DND-41 (cell line): ENCODE results near the gene IL15.
"Not testable (repeated sequence)": the region's sequence is repeated elsewhere in the genome, so short reads cannot be mapped to it uniquely, and the experiment has no call there.

Experiments
- ATAC-seq: fragments of 200-7000 bp; cut with Tn5 transposase; 3 replicates; pipeline ENCODE4 v1.9.1; 2021; ENCODE audit warnings: low read depth; ENCODE audit not compliant: insufficient read depth
- DNase-seq: peaks from one replicate; pipeline ENCODE4 v3.0.0-alpha.2; 2020
- H2AFZ ChIP-seq: 2 replicates; pipeline ENCODE4 v1.6.0; 2012; ENCODE audit warnings: low read depth, low read length
- H3K27ac ChIP-seq: 2 replicates; pipeline ENCODE4 v1.5.1; 2012; ENCODE audit warnings: low read length, inconsistent platforms
- H3K27me3 ChIP-seq: fragments of 200-600 bp; sonication (generic); 2 replicates; pipeline ENCODE4 v1.6.0; 2012; ENCODE audit warnings: low read length, mild to moderate bottlenecking, inconsistent platforms; ENCODE audit not compliant: insufficient read depth, poor library complexity
- H3K36me3 ChIP-seq: 2 replicates; pipeline ENCODE4 v1.5.1; 2012; ENCODE audit warnings: low read length, inconsistent platforms; ENCODE audit not compliant: insufficient read depth
- H3K4me1 ChIP-seq: 2 replicates; pipeline ENCODE4 v1.5.1; 2012; ENCODE audit warnings: mild to moderate bottlenecking, low read length; ENCODE audit not compliant: insufficient read depth
- H3K4me2 ChIP-seq: 2 replicates; pipeline ENCODE4 v1.6.0; 2012; ENCODE audit warnings: mild to moderate bottlenecking, moderate library complexity, low read length, inconsistent platforms; ENCODE audit not compliant: insufficient read depth
- H3K4me3 ChIP-seq, 2 experiments: fragments of 200-600 bp in 1 of 2; shearing (Covaris generic) in 1 of 2; 2 replicates each; pipeline ENCODE4 v1.5.1; 2012 to 2016; ENCODE audit warnings: inconsistent platforms in 2 of 2, low read length in 2 of 2, mild to moderate bottlenecking in 2 of 2, low read depth in 1 of 2, moderate library complexity in 1 of 2
- H3K79me2 ChIP-seq: 2 replicates; pipeline ENCODE4 v1.6.0; 2012; ENCODE audit warnings: low read length, inconsistent platforms; ENCODE audit not compliant: insufficient read depth
- H3K9ac ChIP-seq: 2 replicates; pipeline ENCODE4 v1.6.0; 2012; ENCODE audit warnings: low read depth, mild to moderate bottlenecking, inconsistent platforms, low read length, moderate library complexity
- H3K9me3 ChIP-seq: 2 replicates; pipeline ENCODE4 v1.5.1; 2012; ENCODE audit warnings: low read length, moderate library complexity, mild to moderate bottlenecking, inconsistent platforms; ENCODE audit not compliant: insufficient read depth, severe bottlenecking
- H4K20me1 ChIP-seq: 2 replicates; pipeline ENCODE4 v1.6.0; 2012; ENCODE audit warnings: low read length; ENCODE audit not compliant: insufficient read depth
- CTCF ChIP-seq: IDR thresholded peaks from 2 replicates; pipeline ENCODE4 v1.5.1; 2012; ENCODE audit warnings: borderline replicate concordance, low read length, moderate library complexity, mild to moderate bottlenecking; ENCODE audit not compliant: poor library complexity, severe bottlenecking; ENCODE audit errors: extremely low read depth
- EZH2 ChIP-seq: IDR thresholded peaks from 3 replicates; pipeline ENCODE4 v1.6.1; 2012; ENCODE audit warnings: borderline replicate concordance, low read depth, mild to moderate bottlenecking, moderate library complexity, low read length, inconsistent platforms; ENCODE audit not compliant: severe bottlenecking

The IL15 gene

GRCh38 chr4:141610365-141610764 lies 26.0 kb upstream of the IL15 start:
- Histone ChIP-seq H3K9me3 (no peaks in the 10 kb centered on the region), H3K4me2 (no peak overlapping the region), H3K79me2 (no peaks in the 10 kb centered on the region), H3K4me1 (no peaks in the 10 kb centered on the region), H2AFZ (no peak overlapping the region), H3K27ac (no peak overlapping the region), H3K36me3 (no peaks in the 10 kb centered on the region), H3K4me3 (no peak overlapping the region), H3K9ac (no peak overlapping the region), H4K20me1 (no peaks in the 10 kb centered on the region), H3K27me3 (no peaks in the 10 kb centered on the region)
- TF ChIP-seq CTCF, result no peak
- no peak for TF ChIP-seq EZH2
- ATAC-seq, result no peak
- DNase-seq, result no peak

GRCh38 chr4:141614878-141615586 lies 21.4 kb upstream of the IL15 start:
- Histone ChIP-seq H3K27ac (no peak overlapping the region), H3K27me3 (no peaks in the 10 kb centered on the region), H3K4me3 (no peak overlapping the region), H3K9me3 (no peaks in the 10 kb centered on the region), H3K4me1 (no peaks in the 10 kb centered on the region), H3K36me3 (no peaks in the 10 kb centered on the region), H3K9ac (no peak overlapping the region), H2AFZ (no peak overlapping the region), H4K20me1 (no peaks in the 10 kb centered on the region), H3K4me2 (no peak overlapping the region), H3K79me2 (no peaks in the 10 kb centered on the region)
- TF ChIP-seq EZH2 (no peak), CTCF (no peak)
- DNase-seq (no peak), ATAC-seq (no peak)

GRCh38 chr4:141615587-141615918 lies 20.8 kb upstream of the IL15 start:
- H3K4me1 ChIP-seq, H3K4me2 ChIP-seq, ATAC-seq, H3K36me3 ChIP-seq, H3K27ac ChIP-seq, H2AFZ ChIP-seq, H4K20me1 ChIP-seq, DNase-seq, H3K9ac ChIP-seq, H3K9me3 ChIP-seq, H3K4me3 ChIP-seq, H3K27me3 ChIP-seq, H3K79me2 ChIP-seq: not testable (repeated sequence)

GRCh38 chr4:141620715-141621114 lies 15.7 kb upstream of the IL15 start:
- Histone ChIP-seq H3K4me2 (no peak overlapping the region), H3K4me3 (no peak overlapping the region), H3K9me3 (no peaks in the 10 kb centered on the region), H3K36me3 (no peaks in the 10 kb centered on the region), H4K20me1 (no peaks in the 10 kb centered on the region), H3K4me1 (no peaks in the 10 kb centered on the region), H3K27ac (no peak overlapping the region), H3K79me2 (no peaks in the 10 kb centered on the region), H3K27me3 (peaks cover 2% of the 10 kb centered on the region), H2AFZ (no peak overlapping the region), H3K9ac (no peak overlapping the region)
- no peak for ATAC-seq
- no peak for DNase-seq
- no peak for TF ChIP-seq EZH2
- no peak for TF ChIP-seq CTCF
